Endothelial cell of umbilical vein (primary cell): ENCODE measurements around the gene CASK. TPM values are rescaled to one million over a fixed set of nuclear protein-coding genes. Genes with fewer than 3 reads are reported as not detected.

ENCODE experiments used
- BruUV-seq: library from RNA; stranded (reverse); fragments of 400-500 nt; replicated peaks from 2 replicates; lab custom pipeline; 2021; lab: Mats Ljungman, UMichigan
- CTCF ChIA-PET: fragments of 300-600, 350-600 bp; sonication (Branson Sonifier 250); formaldehyde crosslinking; loops from one replicate; lab custom pipeline; 2021; ENCODE audit warnings: antibody characterized with exemption, inconsistent platforms; lab: Charles Lee
- POLR2A ChIA-PET: fragments of 300-600, 350-600 bp; sonication (Branson Sonifier 250); formaldehyde crosslinking; loops from one replicate; lab custom pipeline; 2021; ENCODE audit warnings: antibody characterized with exemption, inconsistent platforms; lab: Charles Lee
- DNase-seq: peaks from one replicate; pipeline ENCODE4 v3.0.0-alpha.2; 2011; ENCODE audit warnings: low read depth, low spot score
- FAIRE-seq: peaks from 2 replicates; lab custom pipeline; 2011; peaks lifted over from hg19 to GRCh38; lab: Jason Lieb, UNC
- H2AFZ ChIP-seq: 2 replicates; pipeline ENCODE4 v1.6.0; 2012; ENCODE audit warnings: low read depth, low read length, control low read depth, inconsistent platforms
- H3K27ac ChIP-seq: 2 replicates; pipeline ENCODE4 v1.5.1; 2011; ENCODE audit warnings: low read depth, mild to moderate bottlenecking, control low read depth, low read length, moderate library complexity; ENCODE audit not compliant: insufficient read depth
- H3K27me3 ChIP-seq, 2 experiments: 2 replicates each; pipeline versions ENCODE4 v1.6.0 to v1.6.1; 2011; ENCODE audit warnings: low read length in 2 of 2, mixed read lengths in 1 of 2; ENCODE audit not compliant: control insufficient read depth in 2 of 2, insufficient read depth in 2 of 2
- H3K36me3 ChIP-seq, 2 experiments: 2 replicates in 1 of 2; 3 replicates in 1 of 2; pipeline ENCODE4 v1.5.1; 2011; ENCODE audit warnings: low read length in 2 of 2, mild to moderate bottlenecking in 1 of 2, moderate library complexity in 1 of 2; ENCODE audit not compliant: control insufficient read depth in 2 of 2, insufficient read depth in 2 of 2; ENCODE audit errors: extremely low read depth in 1 of 2
- H3K4me1 ChIP-seq: 3 replicates; pipeline ENCODE4 v1.5.1; 2011; ENCODE audit warnings: mild to moderate bottlenecking, low read length; ENCODE audit not compliant: control insufficient read depth, insufficient read depth; ENCODE audit errors: extremely low read depth
- H3K4me2 ChIP-seq: 2 replicates; pipeline ENCODE4 v1.6.1; 2011; ENCODE audit warnings: low read length, control low read depth, mixed read lengths; ENCODE audit not compliant: insufficient read depth
- H3K4me3 ChIP-seq, 3 experiments: fragments of 200-600 bp in 1 of 3; sonication (generic), shearing (Covaris generic) in 1 of 3; replicated peaks in 1 of 3; 2 replicates each; pipeline ENCODE4 v1.5.1; 2011 to 2016; ENCODE audit warnings: control low read depth in 3 of 3, low read length in 3 of 3, mild to moderate bottlenecking in 2 of 3, inconsistent platforms in 1 of 3, low read depth in 1 of 3, moderate library complexity in 1 of 3; ENCODE audit not compliant: insufficient read depth in 1 of 3
- H3K79me2 ChIP-seq: 2 replicates; pipeline ENCODE4 v1.6.0; 2012; ENCODE audit warnings: low read length, inconsistent platforms; ENCODE audit not compliant: control insufficient read depth, insufficient read depth
- H3K9ac ChIP-seq: replicated peaks from 2 replicates; pipeline ENCODE3; 2011; ENCODE audit warnings: low read length, control low read depth; ENCODE audit not compliant: insufficient read depth; ENCODE audit errors: extremely low read depth
- H3K9me1 ChIP-seq: replicated peaks from 3 replicates; pipeline ENCODE4 v1.6.0; 2011; ENCODE audit warnings: mild to moderate bottlenecking, low read length; ENCODE audit not compliant: control insufficient read depth, insufficient read depth; ENCODE audit errors: extremely low read depth
- H3K9me3 ChIP-seq: replicated peaks from 2 replicates; pipeline ENCODE4 v1.5.1; 2012; ENCODE audit warnings: low read length, inconsistent platforms; ENCODE audit not compliant: control insufficient read depth, insufficient read depth
- H4K20me1 ChIP-seq: replicated peaks from 2 replicates; pipeline ENCODE3; 2011; ENCODE audit warnings: mild to moderate bottlenecking, low read length; ENCODE audit not compliant: control insufficient read depth, insufficient read depth; ENCODE audit errors: extremely low read depth
- CTCF ChIP-seq, 2 donors: IDR thresholded peaks; 1 replicate in 1 of 2; 2 replicates in 1 of 2; pipeline ENCODE4 v1.5.1; 2011; ENCODE audit warnings: low read length in 2 of 2, mild to moderate bottlenecking in 2 of 2, moderate library complexity in 2 of 2, control low read depth in 1 of 2, inconsistent platforms in 1 of 2, low read depth in 1 of 2; ENCODE audit not compliant: insufficient read depth in 1 of 2; ENCODE audit errors: extremely low read depth in 1 of 2
- EZH2 ChIP-seq: IDR thresholded peaks from 2 replicates; pipeline ENCODE4 v1.6.1; 2012; ENCODE audit warnings: borderline replicate concordance, low read depth, mild to moderate bottlenecking, moderate library complexity, low read length, inconsistent platforms; ENCODE audit not compliant: severe bottlenecking
- FOS ChIP-seq: IDR thresholded peaks from 2 replicates; pipeline ENCODE4 v1.6.1; 2011; ENCODE audit warnings: mild to moderate bottlenecking, low read length, moderate library complexity, borderline replicate concordance; ENCODE audit not compliant: insufficient read depth
- GATA2 ChIP-seq: IDR thresholded peaks from 2 replicates; pipeline ENCODE4 v1.7.0; 2011; ENCODE audit warnings: low read depth, mild to moderate bottlenecking, moderate library complexity, mixed read lengths, low read length; ENCODE audit not compliant: insufficient read length, insufficient read depth
- JUN ChIP-seq: IDR thresholded peaks from 2 replicates; pipeline ENCODE4 v1.6.1; 2011; ENCODE audit warnings: borderline replicate concordance, low read depth; ENCODE audit not compliant: insufficient read length, insufficient read depth
- MAX ChIP-seq: IDR thresholded peaks from 2 replicates; pipeline ENCODE4 v1.6.1; 2011; ENCODE audit not compliant: insufficient read depth, insufficient read length
- MYC ChIP-seq: IDR thresholded peaks from one replicate; pipeline ENCODE4 v1.6.1; 2011; ENCODE audit warnings: mild to moderate bottlenecking, low read depth, low read length
- POLR2A ChIP-seq: IDR thresholded peaks from 2 replicates; pipeline ENCODE4 v1.6.1; 2012; ENCODE audit warnings: low read depth, mild to moderate bottlenecking, control low read depth, low read length
- POLR2AphosphoS5 ChIP-seq: IDR thresholded peaks from 2 replicates; pipeline ENCODE4 v1.6.1; 2012; ENCODE audit warnings: low read depth, mild to moderate bottlenecking, control low read depth, low read length, moderate library complexity; ENCODE audit not compliant: insufficient read depth
- dilution Hi-C: fragments of 300-500 bp; cut with MboI; formaldehyde crosslinking; loops from one replicate; pipeline ENCODE4 v1.15.0; 2019; ENCODE audit warnings: low sequenced_read_pairs; ENCODE audit not compliant: extremely low pct_ligation_motif_present
- intact Hi-C: fragments of 100-400 bp; cut with micrococcal nuclease; formaldehyde crosslinking; loops from one replicate; pipeline ENCODE4 v1.10.0; 2022
- polyA plus RNA-seq, 4 experiments: library from polyadenylated mRNA; depleted of rRNA in 3 of 4; stranded (reverse) in 3 of 4; unstranded in 1 of 4; fragments of >200 nt; gene quantifications; 2 replicates each; pipeline versions ENCODE4 v1.2.1 to v1.2.3, GENCODE V29; 2011 to 2012; ENCODE audit warnings: missing spikeins in 1 of 4
- total RNA-seq: library from RNA; stranded (reverse); gene quantifications from 2 replicates; pipeline ENCODE4 v1.2.3, GENCODE V29; 2021

The CASK gene
- total and polyA plus RNA-seq, 2 donors (not counting 3 experiments of a cell fraction or from before 2014, with no cell fraction given) = 6.4 to 30.4 TPM

- DNase-seq (no peak), FAIRE-seq (no peak)
- H3K9me1 ChIP-seq = no peaks in the 10 kb centered on the region
- H3K27ac ChIP-seq = no peak overlapping the region
- ChIA-PET CTCF (interaction anchor here (1.1 to 2.5 kb wide), 2 partner anchors 26 to 270 kb away, joined by 4 to 8 read pairs; no protein-coding TSS in a partner anchor), POLR2A (no interaction called here)
- no peak overlapping the region for H3K4me3 ChIP-seq
- H4K20me1 ChIP-seq = no peaks in the 10 kb centered on the region
- H3K36me3 ChIP-seq = no peaks in the 10 kb centered on the region
- H3K79me2 ChIP-seq = no peaks in the 10 kb centered on the region
- H3K27me3 ChIP-seq = no peaks in the 10 kb centered on the region
- no peaks in the 10 kb centered on the region for H3K9me3 ChIP-seq
- TF ChIP-seq GATA2 = no peak
- no peak for TF ChIP-seq CTCF (IDR thresholded peaks at IDR 0.05; ENCODE audit: extremely low read depth in 1 of 2, insufficient read depth in 1 of 2, low read depth in 1 of 2, low read length in 2 of 2)
- TF ChIP-seq POLR2AphosphoS5 = no peak
- no peak for TF ChIP-seq MAX
- TF ChIP-seq EZH2 = no peak
- no peak for TF ChIP-seq POLR2A
- TF ChIP-seq MYC = no peak
- TF ChIP-seq FOS = no peak
- no peak for TF ChIP-seq JUN
- intact Hi-C loops = no loop called here
- dilution Hi-C loops = no loop called here
- no peak overlapping the region for H3K9ac ChIP-seq
- H2AFZ ChIP-seq = no peak overlapping the region
- BruUV-seq = no TSS peak
- no peak overlapping the region for H3K4me2 ChIP-seq
- H3K4me1 ChIP-seq = peaks cover 2% of the 10 kb centered on the region
These were observed 162.2 kb downstream of the CASK start for GRCh38 chrX:41761169-41761568.
